H9 (cell line): ENCODE results near the gene LGALS12. TPM values are rescaled to one million over a fixed set of nuclear protein-coding genes. Genes with fewer than 3 reads are reported as not detected.
A peak's percentile ranks its signal among the peaks of the same experiment; 100 is the strongest.

Experiments
- DNase-seq: peaks from one replicate; pipeline ENCODE4 v3.0.0-alpha.2; 2017
- H2AFZ ChIP-seq: one replicate; pipeline ENCODE4 v1.6.1; 2013; ENCODE audit warnings: mild to moderate bottlenecking, low read length, control low read depth, moderate library complexity
- H2AK5ac ChIP-seq: 2 replicates; pipeline ENCODE4 v1.6.1; 2013; ENCODE audit warnings: low read length, control low read depth, mixed read lengths; ENCODE audit not compliant: insufficient read length
- H2BK120ac ChIP-seq: one replicate; pipeline ENCODE4 v1.6.1; 2013; ENCODE audit warnings: low read depth, mild to moderate bottlenecking, low read length, control low read depth, inconsistent platforms; ENCODE audit not compliant: poor library complexity, severe bottlenecking
- H2BK12ac ChIP-seq: 2 replicates; pipeline ENCODE4 v1.6.1; 2013; ENCODE audit warnings: low read length, control low read depth, mixed read lengths, low read depth; ENCODE audit not compliant: insufficient read length
- H2BK15ac ChIP-seq: 2 replicates; pipeline ENCODE4 v1.6.1; 2013; ENCODE audit warnings: low read depth, low read length, control low read depth
- H2BK20ac ChIP-seq: one replicate; pipeline ENCODE4 v1.6.1; 2013; ENCODE audit warnings: low read depth, mild to moderate bottlenecking, low read length, control low read depth, inconsistent platforms; ENCODE audit not compliant: poor library complexity, severe bottlenecking
- H2BK5ac ChIP-seq: 2 replicates; pipeline ENCODE4 v1.6.1; 2013; ENCODE audit warnings: low read length, control low read depth, mixed read lengths; ENCODE audit not compliant: insufficient read length
- H3K14ac ChIP-seq: 2 replicates; pipeline ENCODE4 v1.6.1; 2013; ENCODE audit warnings: low read length, control low read depth; ENCODE audit not compliant: insufficient read depth
- H3K18ac ChIP-seq: 2 replicates; pipeline ENCODE4 v1.6.1; 2013; ENCODE audit warnings: low read depth, mild to moderate bottlenecking, mixed read lengths, low read length, control low read depth; ENCODE audit not compliant: insufficient read length
- H3K23ac ChIP-seq: 2 replicates; pipeline ENCODE4 v1.6.1; 2013; ENCODE audit warnings: low read length, control low read depth, mixed read lengths, low read depth; ENCODE audit not compliant: insufficient read length
- H3K23me2 ChIP-seq: 2 replicates; pipeline ENCODE4 v1.6.1; 2013; ENCODE audit warnings: low read depth, mild to moderate bottlenecking, mixed read lengths, low read length, control low read depth; ENCODE audit not compliant: insufficient read length, poor library complexity, severe bottlenecking
- H3K27ac ChIP-seq: 2 replicates; pipeline ENCODE4 v1.5.1; 2013; ENCODE audit warnings: low read length, control low read depth, mixed read lengths, low read depth; ENCODE audit not compliant: insufficient read length
- H3K27me3 ChIP-seq: 2 replicates; pipeline ENCODE4 v1.6.1; 2013; ENCODE audit warnings: low read length, control low read depth, inconsistent platforms; ENCODE audit not compliant: insufficient read depth
- H3K4ac ChIP-seq: 2 replicates; pipeline ENCODE4 v1.6.1; 2013; ENCODE audit warnings: low read depth, mild to moderate bottlenecking, control low read depth, inconsistent platforms, low read length, moderate library complexity
- H3K4me1 ChIP-seq: 2 replicates; pipeline ENCODE4 v1.6.1; 2013; ENCODE audit warnings: low read length, control low read depth, inconsistent platforms; ENCODE audit not compliant: insufficient read depth
- H3K4me2 ChIP-seq: 2 replicates; pipeline ENCODE4 v1.6.1; 2013; ENCODE audit warnings: low read length, control low read depth, mixed read lengths; ENCODE audit not compliant: insufficient read length, insufficient read depth
- H3K56ac ChIP-seq: 2 replicates; pipeline ENCODE4 v1.6.1; 2013; ENCODE audit warnings: low read depth, mild to moderate bottlenecking, mixed read lengths, low read length, control low read depth; ENCODE audit not compliant: insufficient read length
- H3K79me1 ChIP-seq: 2 replicates; pipeline ENCODE4 v1.6.1; 2013; ENCODE audit warnings: low read depth, mild to moderate bottlenecking, moderate library complexity, low read length, control low read depth, inconsistent platforms; ENCODE audit not compliant: insufficient read depth, poor library complexity, severe bottlenecking
- H3K79me2 ChIP-seq: 2 replicates; pipeline ENCODE4 v1.6.1; 2013; ENCODE audit warnings: low read length, control low read depth, inconsistent platforms; ENCODE audit not compliant: insufficient read depth
- H3K9ac ChIP-seq: 2 replicates; pipeline ENCODE4 v1.6.1; 2013; ENCODE audit warnings: low read length, control low read depth, mixed read lengths; ENCODE audit not compliant: insufficient read length; ENCODE audit errors: extremely low read depth
- H3K9me3 ChIP-seq: one replicate; pipeline ENCODE4 v1.6.1; 2013; ENCODE audit warnings: low read depth, low read length, inconsistent platforms; ENCODE audit not compliant: control insufficient read depth
- H3T11ph ChIP-seq: one replicate; pipeline ENCODE4 v1.6.1; 2013; ENCODE audit warnings: mild to moderate bottlenecking, low read length, control low read depth, inconsistent platforms
- H4K20me1 ChIP-seq: one replicate; pipeline ENCODE4 v1.6.1; 2013; ENCODE audit not compliant: control insufficient read depth, insufficient read length, insufficient read depth
- H4K5ac ChIP-seq: 2 replicates; pipeline ENCODE4 v1.6.1; 2013; ENCODE audit warnings: low read depth, mild to moderate bottlenecking, mixed read lengths, low read length, control low read depth; ENCODE audit not compliant: insufficient read length
- H4K8ac ChIP-seq: replicated peaks from 2 replicates; pipeline ENCODE4 v1.6.1; 2013; ENCODE audit warnings: low read length, control low read depth, mixed read lengths, low read depth; ENCODE audit not compliant: insufficient read length
- H4K91ac ChIP-seq: 2 replicates; pipeline ENCODE4 v1.6.1; 2013; ENCODE audit warnings: low read depth, mild to moderate bottlenecking, moderate library complexity, mixed read lengths, low read length, control low read depth; ENCODE audit not compliant: insufficient read length
- H3K27ac Mint-ChIP-seq, 3 experiments: 2 replicates in 2 of 3; 3 replicates in 1 of 3; pipeline ENCODE4 v1.8.0; 2020 to 2021; ENCODE audit warnings: mixed read lengths in 3 of 3, mild to moderate bottlenecking in 1 of 3, moderate library complexity in 1 of 3
- H3K27me3 Mint-ChIP-seq: 2 replicates; pipeline ENCODE4 v1.8.0; 2021; ENCODE audit warnings: low read depth, mild to moderate bottlenecking, moderate library complexity, mixed read lengths
- H3K36me3 Mint-ChIP-seq, 3 experiments: 2 replicates in 2 of 3; 3 replicates in 1 of 3; pipeline ENCODE4 v1.8.0; 2020 to 2021; ENCODE audit warnings: low read depth in 3 of 3, mixed read lengths in 3 of 3; ENCODE audit not compliant: insufficient read depth in 1 of 3
- H3K4me1 Mint-ChIP-seq, 2 experiments: 2 replicates each; pipeline ENCODE4 v1.8.0; 2020; ENCODE audit warnings: mixed read lengths in 2 of 2
- H3K4me3 Mint-ChIP-seq, 2 experiments: 2 replicates in 1 of 2; 3 replicates in 1 of 2; pipeline ENCODE4 v1.8.0; 2020 to 2021; ENCODE audit warnings: mild to moderate bottlenecking in 2 of 2, mixed read lengths in 2 of 2, moderate library complexity in 1 of 2
- H3K9me3 Mint-ChIP-seq, 2 experiments: 2 replicates in 1 of 2; 3 replicates in 1 of 2; pipeline ENCODE4 v1.8.0; 2020; ENCODE audit warnings: mild to moderate bottlenecking in 2 of 2, mixed read lengths in 2 of 2, moderate library complexity in 1 of 2
- CTCF ChIP-seq: fragments of 200-600 bp; sonication (generic); conservative IDR thresholded peaks from 3 replicates; pipeline ENCODE4 v1.8.0; 2021; ENCODE audit warnings: antibody characterized with exemption, mild to moderate bottlenecking
- WGBS: extraction: QIAGEN DNeasy Blood & Tissue Kit; methylation state at CpG from one replicate; pipeline ENCODE4 v1.1.7; 2013; ENCODE audit warnings: missing lambda C conversion rate, low lambda C conversion rate, mixed read lengths; ENCODE audit not compliant: insufficient read length; ENCODE audit errors: extremely low coverage; 5-methylcytosine and 5-hydroxymethylcytosine counted together
- total RNA-seq: library from RNA; stranded (reverse); gene quantifications from 2 replicates; pipeline ENCODE4 v1.2.1, GENCODE V29; 2021

LGALS12 gene
- total RNA-seq, 1 experiment from 2014 or later = 1.9 TPM

- Histone ChIP-seq H4K5ac (no peak overlapping the region), H4K20me1 (no peaks in the 10 kb centered on the region), H3K9me3 (no peaks in the 10 kb centered on the region), H2BK20ac (no peak overlapping the region), H2AK5ac (no peak overlapping the region), H3K23me2 (no peaks in the 10 kb centered on the region), H3K79me1 (no peaks in the 10 kb centered on the region), H2AFZ (no peak overlapping the region), H3K4ac (no peak overlapping the region), H3K56ac (no peak overlapping the region), H3K14ac (no peak overlapping the region), H3K4me1 (peaks cover 9% of the 10 kb centered on the region; the same call in 1 of the 2 replicates), H3K18ac (no peak overlapping the region), H3K79me2 (no peaks in the 10 kb centered on the region), H2BK15ac (no peak overlapping the region), H3K27me3 (no peaks in the 10 kb centered on the region), H3K23ac (no peak overlapping the region), H2BK120ac (no peak overlapping the region), H3K27ac (no peak overlapping the region), H3K4me2 (no peak overlapping the region), H4K91ac (no peak overlapping the region), H3K9ac (no peak overlapping the region), H4K8ac (no peak overlapping the region), H3T11ph (no peak overlapping the region), H2BK5ac (no peak overlapping the region), H2BK12ac (no peak overlapping the region)
- Mint-ChIP-seq H3K27ac (no peak overlapping the region), H3K9me3 (peaks cover 25 to 30% of the 10 kb centered on the region in 2 experiments), H3K4me1 (peaks cover 62 to 75% of the 10 kb centered on the region in 2 experiments), H3K36me3 (peaks cover 16 to 28% (median 25%) of the 10 kb centered on the region in 3 experiments), H3K4me3 (0 out of 5 replicates have a peak overlapping the region, but pooled peaks of 1 of the 2 experiments have one; percentile 31), H3K27me3 (peaks cover 5% of the 10 kb centered on the region)
- DNase-seq = no peak
- no CpG with 5 or more reads among the region's 6 CpGs for WGBS
- no peak for TF ChIP-seq CTCF
Measured at GRCh38 chr11:63503492-63503891, 2.4 kb upstream of the LGALS12 start.
